Measurements from ENCODE around the gene ADGRA1.

- TF ChIP-seq EP300 (IDR thresholded peaks at IDR 0.05), result no peak
- TF ChIP-seq CTCF (IDR thresholded peaks at IDR 0.05), result no peak
These were observed at the start of gene ADGRA1 for GRCh38 chr10:133087679-133088178.

Measured in sigmoid colon (tissue), 4 donors.